Activated CD4-positive, alpha-beta memory T cell treated with anti-CD3 and anti-CD28 coated beads, Interleukin-2, amount 10 ng/mL, durations not matched to agents 7 days and 5 days (primary cell): ENCODE data around the gene OGFOD3. TPM values are rescaled to one million over a fixed set of nuclear protein-coding genes. Genes with fewer than 3 reads are reported as not detected.
"Not testable (repeated sequence)": the region's sequence is repeated elsewhere in the genome, so short reads cannot be mapped to it uniquely, and the experiment has no call there.

Experiments used
- CTCF ChIA-PET: fragments of 350-600 bp; sonication (Branson Sonifier 250); formaldehyde crosslinking; loops from one replicate; lab custom pipeline; 2021; ENCODE audit warnings: antibody characterized with exemption, inconsistent platforms; lab: Charles Lee
- POLR2A ChIA-PET: fragments of 350-600 bp; sonication (Branson Sonifier 250); formaldehyde crosslinking; loops from one replicate; lab custom pipeline; 2021; ENCODE audit warnings: antibody characterized with exemption; lab: Charles Lee
- DNase-seq: peaks from one replicate; pipeline ENCODE4 v3.0.0-alpha.2; 2020
- H3K27ac Mint-ChIP-seq: one replicate; pipeline ENCODE4 v1.8.0; 2021; ENCODE audit warnings: mild to moderate bottlenecking, mixed read lengths
- H3K27me3 Mint-ChIP-seq: one replicate; pipeline ENCODE4 v1.8.0; 2021; ENCODE audit warnings: mixed read lengths
- H3K36me3 Mint-ChIP-seq: one replicate; pipeline ENCODE4 v1.8.0; 2021; ENCODE audit warnings: low read depth, mixed read lengths
- H3K4me1 Mint-ChIP-seq: one replicate; pipeline ENCODE4 v1.8.0; 2021; ENCODE audit warnings: mixed read lengths
- H3K4me3 Mint-ChIP-seq: one replicate; pipeline ENCODE4 v1.8.0; 2021; ENCODE audit warnings: mild to moderate bottlenecking, mixed read lengths
- H3K9me3 Mint-ChIP-seq: one replicate; pipeline ENCODE4 v1.8.0; 2021; ENCODE audit warnings: mixed read lengths
- total RNA-seq, 2 experiments: library from RNA; stranded (reverse); gene quantifications; one replicate each; pipeline ENCODE4 v1.2.3, GENCODE V29; 2021

OGFOD3 gene
- total RNA-seq, 2 experiments from 2014 or later, result 26.7 to 29.4 TPM

DNA sequence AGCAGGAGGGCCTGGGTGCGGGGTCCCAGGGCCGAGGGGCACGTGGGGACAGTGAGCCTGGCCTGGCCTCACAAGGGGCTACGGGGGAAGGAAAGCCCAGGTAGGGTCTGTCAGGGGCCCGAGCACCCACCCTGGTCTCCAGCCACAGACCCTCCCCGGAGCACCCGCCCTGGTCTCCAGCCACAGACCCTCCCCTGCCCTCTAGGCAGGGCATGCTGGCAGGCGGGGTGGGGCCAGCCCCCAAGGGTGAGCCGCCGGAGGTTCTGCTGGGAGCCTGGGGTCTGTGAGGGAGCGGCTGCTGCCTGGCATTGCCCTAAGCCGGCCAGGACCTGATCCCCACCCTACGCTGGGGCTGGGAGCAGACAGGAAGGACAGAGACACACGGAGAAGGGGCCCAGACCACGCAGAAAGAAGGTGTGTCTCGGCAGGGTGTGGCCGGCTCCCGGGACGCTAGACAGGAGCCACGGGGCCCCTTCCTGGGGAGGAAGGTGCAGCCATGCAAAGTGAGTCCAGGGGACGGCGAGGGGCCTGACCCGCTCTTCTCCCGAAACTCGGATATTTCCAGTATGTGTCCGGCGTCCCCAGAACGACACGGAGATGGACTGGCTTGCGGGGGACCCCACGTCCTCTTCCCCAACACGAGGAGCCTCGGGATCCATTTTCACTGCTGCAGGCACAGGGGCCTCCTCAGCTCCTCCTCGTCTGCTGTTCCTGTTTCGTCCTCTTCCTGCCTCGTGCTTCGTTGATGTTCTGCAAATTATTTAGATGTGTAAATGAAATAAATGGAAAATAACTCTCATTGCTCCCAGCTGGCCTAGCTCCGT is 31.3 kb downstream of the OGFOD3 start:
- Mint-ChIP-seq H3K27me3 (no peaks in the 10 kb centered on the region), H3K9me3 (no peaks in the 10 kb centered on the region), H3K4me3 (no peak overlapping the region), H3K27ac (no peak overlapping the region), H3K4me1 (peaks cover 1% of the 10 kb centered on the region), H3K36me3 (no peaks in the 10 kb centered on the region)
- no peak for DNase-seq
- CTCF ChIA-PET, result no interaction called here
- POLR2A ChIA-PET, result no interaction called here

DNA sequence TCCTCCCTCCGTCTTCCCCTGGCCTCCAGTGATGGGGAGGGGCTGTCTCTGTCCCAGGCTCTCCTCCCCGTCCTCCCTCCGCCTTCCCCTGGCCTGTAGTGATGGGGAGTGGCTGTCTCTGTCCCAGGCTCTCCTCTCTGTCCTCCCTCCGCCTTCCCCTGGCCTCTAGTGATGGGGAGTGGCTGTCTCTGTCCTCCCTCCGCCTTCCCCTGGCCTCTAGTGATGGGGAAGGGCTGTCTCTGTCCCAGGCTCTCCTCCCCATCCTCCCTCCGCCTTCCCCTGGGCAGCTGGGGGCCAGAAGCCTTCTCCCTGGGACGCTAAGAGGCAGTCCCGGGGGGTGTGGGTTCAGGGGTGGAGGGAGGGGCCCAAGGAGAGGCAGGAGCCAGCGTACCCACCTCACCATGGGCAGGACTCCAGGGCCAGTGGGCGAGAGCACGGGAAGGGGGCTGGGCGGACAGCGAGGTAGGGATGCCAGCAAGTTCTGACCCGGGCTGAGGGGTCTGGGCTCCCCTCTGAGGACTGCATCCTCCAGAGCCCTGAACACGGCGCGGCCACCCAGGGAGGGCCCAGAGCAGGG is 32.0 kb downstream of the OGFOD3 start:
- no peak overlapping the region for H3K27ac Mint-ChIP-seq
- H3K9me3 Mint-ChIP-seq, result no peaks in the 10 kb centered on the region
- H3K27me3 Mint-ChIP-seq, result peaks cover 4% of the 10 kb centered on the region
- peaks cover 1% of the 10 kb centered on the region for H3K4me1 Mint-ChIP-seq
- POLR2A ChIA-PET, result no interaction called here
- H3K4me3 Mint-ChIP-seq, result no peak overlapping the region
- H3K36me3 Mint-ChIP-seq, result no peaks in the 10 kb centered on the region
- CTCF ChIA-PET, result no interaction called here
- no peak for DNase-seq

DNA sequence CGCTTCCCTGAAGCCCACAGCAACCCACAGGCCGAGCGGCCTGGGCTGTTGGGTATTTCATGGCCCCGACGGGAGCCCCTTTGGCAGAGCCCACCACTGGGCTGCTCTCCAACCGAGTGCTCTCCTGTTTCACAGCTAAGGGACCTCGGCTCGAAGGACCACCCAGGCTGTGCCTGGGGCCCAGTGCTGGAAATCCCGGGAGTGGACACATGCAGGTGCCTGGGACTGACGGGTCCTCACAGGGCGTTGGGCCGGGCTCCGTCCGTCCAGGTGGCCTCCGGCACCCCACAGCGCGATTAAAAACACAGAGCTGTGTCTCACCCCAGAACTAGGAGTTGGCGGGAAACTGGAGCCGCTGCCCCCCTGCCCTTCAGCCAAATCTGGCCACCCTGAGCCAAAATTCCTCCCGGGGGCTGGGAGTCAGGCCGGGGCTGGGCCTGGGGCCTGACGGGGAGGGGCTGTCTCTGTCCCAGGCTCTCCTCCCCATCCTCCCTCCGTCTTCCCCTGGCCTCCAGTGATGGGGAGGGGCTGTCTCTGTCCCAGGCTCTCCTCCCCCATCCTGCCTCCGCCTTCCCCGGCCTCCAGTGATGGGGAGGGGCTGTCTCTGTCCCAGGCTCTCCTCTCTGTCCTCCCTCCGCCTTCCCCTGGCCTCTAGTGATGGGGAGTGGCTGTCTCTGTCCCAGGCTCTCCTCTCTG is 32.7 kb downstream of the OGFOD3 start:
- POLR2A ChIA-PET, result no interaction called here
- H3K4me1 Mint-ChIP-seq, result peaks cover 4% of the 10 kb centered on the region

DNA sequence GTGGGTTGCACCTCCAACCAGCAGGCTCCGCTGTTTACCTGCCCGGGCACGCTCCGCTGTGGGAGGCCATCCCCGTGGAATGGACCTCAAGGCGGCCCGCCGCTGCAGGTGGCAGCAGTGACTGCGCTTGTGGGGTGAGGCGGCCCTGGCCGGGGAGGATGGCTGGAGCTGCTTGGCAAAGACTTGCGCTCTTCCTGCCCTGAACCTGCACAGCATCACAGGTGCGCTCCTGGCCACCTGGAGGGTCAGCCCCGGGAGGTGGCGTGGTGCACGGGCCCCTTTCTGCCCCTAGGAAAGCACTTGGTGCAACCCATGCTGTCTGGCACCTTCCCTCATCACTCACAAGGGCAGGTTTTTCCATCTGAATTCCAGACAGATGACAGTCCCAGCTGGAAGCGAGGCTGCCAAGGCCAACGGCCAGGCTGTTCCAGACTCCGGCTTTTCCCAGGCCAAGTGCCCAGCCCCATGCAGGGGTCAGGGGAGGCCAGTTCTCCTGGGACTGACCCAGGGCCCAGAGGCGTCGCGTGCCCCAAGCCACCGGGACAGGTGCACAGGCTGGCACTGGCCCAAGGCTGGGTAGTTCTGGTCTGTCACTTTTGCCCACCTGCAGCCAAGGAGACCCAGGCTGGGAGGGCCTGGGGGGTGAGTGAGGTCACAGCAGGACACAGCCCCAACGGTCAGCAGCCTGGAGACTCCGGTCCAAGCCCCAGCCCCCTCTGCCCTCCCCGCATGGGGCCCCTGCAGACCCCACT is 33.5 kb downstream of the OGFOD3 start:
- peaks cover 11% of the 10 kb centered on the region for H3K27me3 Mint-ChIP-seq
- no peak overlapping the region for H3K4me3 Mint-ChIP-seq
- ChIA-PET CTCF (no interaction called here), POLR2A (no interaction called here)
- no peak for DNase-seq
- H3K9me3 Mint-ChIP-seq, result no peaks in the 10 kb centered on the region
- H3K27ac Mint-ChIP-seq, result no peak overlapping the region
- H3K36me3 Mint-ChIP-seq, result no peaks in the 10 kb centered on the region
- peaks cover 4% of the 10 kb centered on the region for H3K4me1 Mint-ChIP-seq

More for the DNA sequence above, 32.7 kb downstream of the OGFOD3 start:
- no peak overlapping the region for H3K4me3 Mint-ChIP-seq
- H3K9me3 Mint-ChIP-seq, result no peaks in the 10 kb centered on the region
- CTCF ChIA-PET, result no interaction called here
- no peak overlapping the region for H3K27ac Mint-ChIP-seq
- no peak for DNase-seq
- H3K36me3 Mint-ChIP-seq, result no peaks in the 10 kb centered on the region
- peaks cover 7% of the 10 kb centered on the region for H3K27me3 Mint-ChIP-seq

DNA sequence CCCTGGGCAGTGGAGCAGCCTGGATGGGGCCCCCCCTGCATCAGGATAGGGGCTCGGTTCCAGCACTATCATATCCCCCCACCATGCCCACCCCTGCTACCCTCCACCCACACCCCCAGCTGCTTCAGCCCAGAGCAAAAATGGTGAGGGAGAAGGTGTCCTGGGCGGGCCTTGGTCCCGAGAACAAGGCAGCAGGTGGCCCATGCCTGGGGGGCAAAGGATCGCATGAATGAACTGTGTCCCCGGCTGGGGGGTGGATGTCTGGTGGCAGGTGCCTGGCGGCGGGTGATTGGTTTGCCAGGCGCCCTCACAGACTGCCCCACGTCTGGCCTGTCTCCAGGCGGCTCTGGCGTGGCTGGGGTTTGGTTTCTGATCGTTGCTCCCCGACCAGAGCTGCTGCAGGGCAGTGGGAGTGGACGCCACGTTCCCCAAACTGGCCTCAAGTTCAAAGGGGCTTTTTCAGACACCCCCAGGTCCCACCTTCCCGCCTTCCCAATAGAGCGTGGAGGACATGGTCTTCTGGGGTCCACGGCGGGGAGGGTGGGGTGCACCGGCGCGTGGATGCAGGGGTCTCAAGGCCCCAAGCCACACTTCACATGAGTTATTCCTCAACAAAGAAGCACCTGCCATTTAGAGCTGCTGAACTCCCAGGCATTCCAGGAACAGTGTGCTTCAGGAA is 34.2 kb downstream of the OGFOD3 start:
- Mint-ChIP-seq H3K4me1 (peaks cover 4% of the 10 kb centered on the region), H3K27me3 (peaks cover 12% of the 10 kb centered on the region), H3K9me3 (no peaks in the 10 kb centered on the region), H3K4me3 (no peak overlapping the region), H3K27ac (no peak overlapping the region), H3K36me3 (no peaks in the 10 kb centered on the region)
- no peak for DNase-seq
- POLR2A ChIA-PET, result no interaction called here
- CTCF ChIA-PET, result no interaction called here

DNA sequence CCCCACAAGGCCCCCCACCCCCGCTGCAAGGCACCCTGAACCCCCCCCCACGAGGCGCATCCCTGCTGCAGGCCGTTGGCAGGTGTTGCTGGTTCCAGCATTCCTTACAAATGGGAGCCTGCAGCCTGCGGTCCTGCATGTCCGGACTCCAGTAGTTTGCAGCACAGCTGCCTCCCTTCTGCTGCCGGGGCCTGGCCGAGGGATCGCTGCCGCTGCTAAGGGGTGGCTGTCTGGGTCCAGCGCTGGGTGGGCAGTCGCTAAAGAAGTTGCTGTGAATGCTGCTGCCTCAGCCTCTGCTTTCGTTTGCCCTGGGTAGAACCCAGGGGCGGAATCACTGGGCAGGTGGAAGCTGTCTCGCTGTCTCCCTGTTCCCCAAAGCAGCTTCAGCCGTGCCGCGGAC is 35.0 kb downstream of the OGFOD3 start:
- Mint-ChIP-seq H3K27me3 (peaks cover 15% of the 10 kb centered on the region), H3K36me3 (no peaks in the 10 kb centered on the region), H3K4me1 (peaks cover 4% of the 10 kb centered on the region), H3K27ac (no peak overlapping the region), H3K4me3 (no peak overlapping the region), H3K9me3 (no peaks in the 10 kb centered on the region)
- ChIA-PET CTCF (no interaction called here), POLR2A (no interaction called here)
- DNase-seq, result no peak

DNA sequence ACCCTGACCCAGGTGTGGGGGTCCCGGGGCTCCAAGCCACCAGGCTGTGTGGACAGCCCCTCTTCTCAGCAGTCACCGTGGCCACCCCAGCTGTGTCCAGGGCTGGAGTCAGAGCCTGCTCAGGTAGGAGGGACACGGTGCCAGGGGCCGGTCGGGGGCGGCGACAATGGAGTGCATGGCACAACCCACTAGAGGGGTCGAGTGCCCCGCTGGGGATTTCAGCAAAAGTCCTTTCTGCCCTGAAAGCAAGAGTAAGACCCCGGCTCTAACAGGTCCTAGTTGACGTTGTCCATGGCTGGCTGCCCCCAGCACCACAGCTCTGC is 35.5 kb downstream of the OGFOD3 start:
- H3K36me3 Mint-ChIP-seq, result no peaks in the 10 kb centered on the region
- H3K4me3 Mint-ChIP-seq, result no peak overlapping the region
- peaks cover 15% of the 10 kb centered on the region for H3K27me3 Mint-ChIP-seq
- H3K27ac Mint-ChIP-seq, result no peak overlapping the region
- peaks cover 4% of the 10 kb centered on the region for H3K4me1 Mint-ChIP-seq
- ChIA-PET CTCF (no interaction called here), POLR2A (no interaction called here)
- no peaks in the 10 kb centered on the region for H3K9me3 Mint-ChIP-seq
- DNase-seq, result no peak

DNA sequence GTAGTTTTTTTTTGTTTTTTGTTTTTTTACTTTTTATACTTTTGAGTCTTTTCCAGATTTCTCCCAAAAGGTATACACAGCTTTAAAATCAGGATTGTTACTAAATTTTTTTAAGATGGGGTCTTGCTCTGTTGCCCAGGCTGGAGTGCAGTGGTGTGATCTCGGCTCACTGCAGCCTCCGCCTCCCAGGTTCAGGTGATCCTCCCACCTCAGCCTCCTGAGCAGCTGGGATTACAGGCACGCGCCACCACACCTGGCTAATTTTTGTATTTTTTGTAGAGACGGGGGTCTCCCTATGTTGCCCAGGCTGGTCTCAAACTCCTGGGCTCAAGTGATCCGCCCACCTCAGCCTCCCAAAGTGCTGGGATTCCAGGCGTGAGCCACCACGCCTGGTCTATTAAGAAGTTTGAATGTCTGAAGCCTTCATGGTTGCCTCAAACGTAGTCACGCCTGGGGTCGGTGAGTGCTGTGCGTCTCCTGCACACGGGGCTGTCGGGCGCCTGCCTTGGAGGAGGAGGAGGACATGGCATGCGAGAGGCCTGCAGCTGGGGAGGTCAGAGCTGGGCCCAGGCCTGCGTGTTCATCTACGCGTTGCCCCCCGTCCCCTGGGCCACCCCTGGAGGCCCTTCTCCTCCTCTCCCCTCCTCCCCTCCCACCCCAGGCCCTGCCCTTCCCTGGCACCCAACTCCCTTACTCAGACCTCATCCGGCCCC is 36.0 kb downstream of the OGFOD3 start:
- peaks cover 15% of the 10 kb centered on the region for H3K27me3 Mint-ChIP-seq

DNA sequence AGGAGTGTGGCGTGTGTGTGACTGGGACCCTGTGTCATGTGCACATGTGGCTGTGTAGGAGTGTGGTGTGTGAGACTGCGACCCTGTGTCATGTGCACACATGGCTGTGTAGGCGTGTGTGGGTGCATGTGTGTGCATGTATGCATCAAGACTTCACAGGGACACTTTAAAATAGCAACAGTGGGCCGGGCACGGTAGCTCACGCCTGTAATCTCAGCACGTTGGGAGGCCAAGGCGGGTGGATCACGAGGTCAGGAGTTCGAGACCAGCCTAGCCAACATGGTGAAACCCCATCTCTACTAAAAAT is 36.7 kb downstream of the OGFOD3 start:
- CTCF ChIA-PET, POLR2A ChIA-PET, H3K27ac Mint-ChIP-seq, H3K36me3 Mint-ChIP-seq, H3K4me3 Mint-ChIP-seq, H3K9me3 Mint-ChIP-seq, DNase-seq, H3K4me1 Mint-ChIP-seq: not testable (repeated sequence)
- peaks cover 16% of the 10 kb centered on the region for H3K27me3 Mint-ChIP-seq

More for the DNA sequence above, 36.0 kb downstream of the OGFOD3 start:
- DNase-seq, H3K27ac Mint-ChIP-seq, H3K9me3 Mint-ChIP-seq, H3K4me1 Mint-ChIP-seq, H3K4me3 Mint-ChIP-seq, H3K36me3 Mint-ChIP-seq, CTCF ChIA-PET, POLR2A ChIA-PET: not testable (repeated sequence)

DNA sequence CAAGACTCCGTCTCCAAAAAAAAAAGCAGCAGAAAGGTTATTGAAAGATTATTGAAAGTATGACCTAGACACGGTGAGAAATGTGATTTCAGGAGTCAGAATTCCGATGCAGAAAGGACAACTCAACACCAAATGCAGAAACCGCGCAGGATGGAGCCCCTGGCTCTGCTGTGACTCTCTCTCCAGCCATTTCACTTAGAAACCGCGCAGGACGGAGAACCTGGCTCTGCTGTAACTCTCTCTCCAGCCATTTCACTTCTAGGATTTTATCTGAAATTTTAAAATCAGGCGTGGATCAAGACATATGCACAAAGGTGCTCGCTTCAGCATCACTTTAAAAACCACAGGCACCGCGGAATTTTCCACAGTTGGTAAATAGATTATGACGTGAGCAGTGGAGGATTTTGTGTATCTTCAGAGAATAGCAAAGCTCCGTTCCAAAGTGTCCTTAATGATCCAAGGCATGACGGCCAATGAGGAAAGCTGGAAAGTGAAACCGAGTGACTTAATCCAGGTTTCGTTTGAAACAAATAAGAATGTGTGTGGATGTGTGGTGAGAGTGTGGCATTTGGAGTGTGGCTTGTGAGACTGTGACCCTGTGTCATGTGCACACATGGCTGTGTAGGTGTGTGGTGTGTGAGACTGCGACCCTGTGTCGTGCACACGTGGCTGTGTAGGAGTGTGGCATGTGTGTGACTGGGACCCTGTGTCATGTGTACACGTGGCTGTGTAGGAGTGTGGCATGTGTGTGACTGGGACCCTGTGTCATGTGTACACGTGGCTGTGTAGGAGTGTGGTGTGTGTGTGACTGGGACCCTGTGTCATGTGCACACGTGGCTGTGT is 37.3 kb downstream of the OGFOD3 start:
- Mint-ChIP-seq H3K9me3 (no peaks in the 10 kb centered on the region), H3K27ac (no peak overlapping the region), H3K4me1 (peaks cover 3% of the 10 kb centered on the region), H3K36me3 (no peaks in the 10 kb centered on the region), H3K4me3 (no peak overlapping the region), H3K27me3 (peaks cover 19% of the 10 kb centered on the region)
- CTCF ChIA-PET, result no interaction called here
- no peak for DNase-seq
- POLR2A ChIA-PET, result no interaction called here

DNA sequence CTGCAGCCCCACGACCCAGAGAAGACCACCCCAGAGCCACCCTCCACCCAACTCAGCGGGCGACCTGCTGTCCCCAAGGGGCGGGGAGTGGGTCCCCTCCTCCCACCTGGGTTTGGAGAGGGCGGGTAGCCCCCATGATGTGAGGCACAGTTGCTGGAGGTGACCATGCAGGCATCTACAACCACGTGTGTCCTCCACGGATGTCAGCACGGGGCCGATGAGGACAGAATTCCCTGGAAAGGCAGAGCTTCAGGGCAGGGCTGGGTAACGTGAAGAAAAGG is 39.7 kb downstream of the OGFOD3 start:
- H3K4me1 Mint-ChIP-seq, result peaks cover 3% of the 10 kb centered on the region
- ChIA-PET POLR2A (no interaction called here), CTCF (no interaction called here)
- DNase-seq, result no peak
- no peak overlapping the region for H3K27ac Mint-ChIP-seq
- no peak overlapping the region for H3K4me3 Mint-ChIP-seq
- peaks cover 24% of the 10 kb centered on the region for H3K27me3 Mint-ChIP-seq
- H3K36me3 Mint-ChIP-seq, result no peaks in the 10 kb centered on the region
- no peaks in the 10 kb centered on the region for H3K9me3 Mint-ChIP-seq
